Measurements from ENCODE around the gene SQSTM1. TPM values are rescaled to one million over a fixed set of nuclear protein-coding genes. Genes with fewer than 3 reads are reported as not detected.

The SQSTM1 gene
- total and polyA plus RNA-seq, 2 donors (not counting 1 experiment from before 2014, with no cell fraction given): 72.2 to 400 TPM

GRCh38 chr5:179862891-179863290 is 42.2 kb downstream of the SQSTM1 start:
- intact Hi-C loops (cut with micrococcal nuclease): no loop called here
- peaks cover 0 to 33% of the 10 kb centered on the region in 2 experiments for H3K36me3 ChIP-seq (replicated peaks in 1 of 2; ENCODE audit: control extremely low read depth in 1 of 2, control insufficient read depth in 1 of 2, extremely low read depth in 1 of 2, insufficient read depth in 2 of 2, low read length in 1 of 2)
- H2AFZ ChIP-seq (ENCODE audit: insufficient read depth, low read depth, low read length, poor library complexity, severe bottlenecking): no peak overlapping the region
- H3K27ac ChIP-seq (ENCODE audit: low read length in 2 of 2): no peak overlapping the region
- Mint-ChIP-seq H3K27ac (no peak overlapping the region), H3K4me3 (no peak overlapping the region), H3K9me3 (ENCODE audit: insufficient read depth) (no peaks in the 10 kb centered on the region), H3K27me3 (no peaks in the 10 kb centered on the region), H3K4me1 (peaks cover 21% of the 10 kb centered on the region)
- ChIA-PET CTCF (interaction anchor here (0.6 kb wide), 1 partner anchor 96 kb away, joined by 3 read pairs; no protein-coding TSS in a partner anchor), POLR2A (no interaction called here)
- no peaks in the 10 kb centered on the region for H3K79me2 ChIP-seq (ENCODE audit: control insufficient read depth, insufficient read depth, low read length)
- no peaks in the 10 kb centered on the region for H3K27me3 ChIP-seq (replicated peaks in 1 of 4; ENCODE audit: control extremely low read depth in 1 of 4, control insufficient read depth in 3 of 4, insufficient read depth in 4 of 4, low read length in 3 of 4)
- no peak for ATAC-seq (ENCODE audit: low read depth)
- H3K4me3 ChIP-seq (ENCODE audit: control extremely low read depth in 1 of 5, extremely low read depth in 1 of 5, insufficient read depth in 1 of 5, low read depth in 2 of 5, low read length in 4 of 5): no peak overlapping the region
- H4K20me1 ChIP-seq (ENCODE audit: control insufficient read depth, insufficient read depth, low read length, poor library complexity, severe bottlenecking): no peaks in the 10 kb centered on the region
- H3K4me1 ChIP-seq (ENCODE audit: control insufficient read depth in 2 of 2, insufficient read depth in 2 of 2, low read length in 2 of 2): peaks cover 0 to 6% of the 10 kb centered on the region in 2 donors
- peaks cover 0 to 5% (median 0%) of the 10 kb centered on the region in 3 donors for H3K9me3 ChIP-seq (ENCODE audit: control extremely low read depth in 1 of 3, control insufficient read depth in 2 of 3, insufficient read depth in 1 of 3, low read length in 2 of 3)
- H3K9ac ChIP-seq (ENCODE audit: low read length): no peak overlapping the region
- no peak for DNase-seq
- no peak overlapping the region for H3K4me2 ChIP-seq (replicated peaks; ENCODE audit: low read depth, low read length, poor library complexity, severe bottlenecking)
- WGBS (ENCODE audit: insufficient coverage): 96% methylated on average over 7 of the region's 9 CpGs
- TF ChIP-seq EZH2 (IDR thresholded peaks at IDR 0.05; ENCODE audit: borderline replicate concordance, insufficient read depth, low read depth, low read length, poor library complexity, severe bottlenecking) (no peak), CTCF (IDR thresholded peaks at IDR 0.05) (no peak)

DNA sequence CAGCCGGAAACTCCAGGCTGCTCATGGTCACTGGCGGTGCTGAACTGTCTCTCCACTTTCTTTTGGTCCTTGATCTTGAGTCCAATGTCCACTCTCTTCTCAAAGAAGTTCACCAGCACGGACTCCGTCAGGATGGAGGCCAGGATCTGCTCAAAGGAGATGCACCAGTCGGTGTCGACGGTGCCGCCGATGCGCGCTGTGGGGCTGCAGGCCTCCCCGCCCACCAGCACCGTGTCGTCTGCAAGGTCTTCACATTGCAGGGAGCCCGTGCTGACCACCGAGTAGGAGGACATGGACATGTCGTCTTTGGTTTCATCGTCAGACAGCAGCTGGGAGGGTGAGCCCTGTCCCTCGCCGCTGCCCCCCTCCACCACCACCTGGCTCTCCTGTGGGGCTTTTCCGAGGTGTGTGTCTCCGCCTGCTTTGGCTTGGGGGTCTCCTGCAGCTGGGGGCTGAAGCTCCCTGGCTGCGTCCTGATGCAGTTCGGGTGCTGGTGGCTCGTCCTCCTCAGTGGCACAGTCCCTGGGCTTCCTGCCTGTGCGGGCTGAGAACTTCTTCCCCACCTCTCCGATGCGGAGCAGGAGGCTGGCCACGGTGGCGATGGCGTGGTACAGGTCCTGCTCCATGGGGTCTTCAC is 42.9 kb downstream of the SQSTM1 start:
- no peak overlapping the region for H3K27ac ChIP-seq (ENCODE audit: low read length in 2 of 2)
- H3K4me1 Mint-ChIP-seq: peaks cover 16% of the 10 kb centered on the region
- H3K9me3 Mint-ChIP-seq (ENCODE audit: insufficient read depth): no peaks in the 10 kb centered on the region
- H3K4me1 ChIP-seq (ENCODE audit: control insufficient read depth in 2 of 2, insufficient read depth in 2 of 2, low read length in 2 of 2): peaks cover 0 to 3% of the 10 kb centered on the region in 2 donors
- H3K36me3 ChIP-seq (replicated peaks in 1 of 2; ENCODE audit: control extremely low read depth in 1 of 2, control insufficient read depth in 1 of 2, extremely low read depth in 1 of 2, insufficient read depth in 2 of 2, low read length in 1 of 2): peaks cover 0 to 36% of the 10 kb centered on the region in 2 experiments
- no peak overlapping the region for H3K4me3 ChIP-seq (ENCODE audit: control extremely low read depth in 1 of 5, extremely low read depth in 1 of 5, insufficient read depth in 1 of 5, low read depth in 2 of 5, low read length in 4 of 5)
- ChIA-PET CTCF (interaction anchor here (0.6 to 1.6 kb wide), 3 partner anchors 62 to 111 kb away, joined by 3 to 4 read pairs (median 4); no protein-coding TSS in a partner anchor), POLR2A (no interaction called here)
- H3K9me3 ChIP-seq (ENCODE audit: control extremely low read depth in 1 of 3, control insufficient read depth in 2 of 3, insufficient read depth in 1 of 3, low read length in 2 of 3): peaks cover 0 to 5% (median 0%) of the 10 kb centered on the region in 3 donors
- H3K4me2 ChIP-seq (replicated peaks; ENCODE audit: low read depth, low read length, poor library complexity, severe bottlenecking): no peak overlapping the region
- over 99% methylated on average over 31 of the region's 31 CpGs for WGBS (ENCODE audit: insufficient coverage)
- DNase-seq (no peak), ATAC-seq (ENCODE audit: low read depth) (no peak)
- H3K4me3 Mint-ChIP-seq: no peak overlapping the region
- H2AFZ ChIP-seq (ENCODE audit: insufficient read depth, low read depth, low read length, poor library complexity, severe bottlenecking): no peak overlapping the region
- H3K27me3 ChIP-seq (replicated peaks in 1 of 4; ENCODE audit: control extremely low read depth in 1 of 4, control insufficient read depth in 3 of 4, insufficient read depth in 4 of 4, low read length in 3 of 4): no peaks in the 10 kb centered on the region
- no peak overlapping the region for H3K27ac Mint-ChIP-seq
- no peaks in the 10 kb centered on the region for H3K79me2 ChIP-seq (ENCODE audit: control insufficient read depth, insufficient read depth, low read length)
- intact Hi-C loops (cut with micrococcal nuclease): no loop called here
- no peaks in the 10 kb centered on the region for H4K20me1 ChIP-seq (ENCODE audit: control insufficient read depth, insufficient read depth, low read length, poor library complexity, severe bottlenecking)
- no peaks in the 10 kb centered on the region for H3K27me3 Mint-ChIP-seq
- no peak for TF ChIP-seq CTCF (IDR thresholded peaks at IDR 0.05)
- TF ChIP-seq EZH2 (IDR thresholded peaks at IDR 0.05; ENCODE audit: borderline replicate concordance, insufficient read depth, low read depth, low read length, poor library complexity, severe bottlenecking): no peak
- no peak overlapping the region for H3K9ac ChIP-seq (ENCODE audit: low read length)

Data from B cell (primary cell).